Keratinocyte (primary cell): Measurements from ENCODE around the gene GHRH. TPM values are rescaled to one million over a fixed set of nuclear protein-coding genes. Genes with fewer than 3 reads are reported as not detected.

Experiments
- DNase-seq: peaks from one replicate; pipeline ENCODE4 v3.0.0-alpha.2; 2011; ENCODE audit warnings: low read depth, missing footprints, low spot score
- FAIRE-seq: peaks from 2 replicates; lab custom pipeline; 2011; peaks lifted over from hg19 to GRCh38; lab: Jason Lieb, UNC
- H2AFZ ChIP-seq: 2 replicates; pipeline ENCODE4 v1.6.0; 2012; ENCODE audit warnings: low read length, control low read depth, inconsistent platforms; ENCODE audit not compliant: control insufficient read depth
- H3K27ac ChIP-seq: 2 replicates; pipeline ENCODE4 v1.5.1; 2011; ENCODE audit warnings: low read length; ENCODE audit not compliant: control insufficient read depth, insufficient read depth
- H3K27me3 ChIP-seq: 3 replicates; pipeline ENCODE4 v1.6.0; 2011; ENCODE audit warnings: low read length; ENCODE audit not compliant: control insufficient read depth, insufficient read depth; ENCODE audit errors: extremely low read depth
- H3K36me3 ChIP-seq, 2 experiments: 2 replicates in 1 of 2; 3 replicates in 1 of 2; pipeline ENCODE4 v1.5.1; 2011; ENCODE audit warnings: low read length in 2 of 2, mild to moderate bottlenecking in 1 of 2; ENCODE audit not compliant: control insufficient read depth in 2 of 2, insufficient read depth in 2 of 2; ENCODE audit errors: extremely low read depth in 1 of 2
- H3K4me1 ChIP-seq: 3 replicates; pipeline ENCODE4 v1.5.1; 2011; ENCODE audit warnings: low read length; ENCODE audit not compliant: control insufficient read depth, insufficient read depth; ENCODE audit errors: extremely low read depth
- H3K4me2 ChIP-seq: 3 replicates; pipeline ENCODE4 v1.6.0; 2011; ENCODE audit warnings: low read depth, low read length; ENCODE audit not compliant: control insufficient read depth, insufficient read depth; ENCODE audit errors: extremely low read depth
- H3K4me3 ChIP-seq, 3 experiments: fragments of 200-600 bp in 1 of 3; sonication (generic) in 1 of 3; 2 replicates in 2 of 3; 3 replicates in 1 of 3; pipeline ENCODE4 v1.5.1; 2011 to 2016; ENCODE audit warnings: low read length in 3 of 3, mild to moderate bottlenecking in 3 of 3, control low read depth in 2 of 3, inconsistent platforms in 1 of 3, low read depth in 1 of 3, mixed read lengths in 1 of 3, mixed run types in 1 of 3, moderate library complexity in 1 of 3; ENCODE audit not compliant: control insufficient read depth in 2 of 3, insufficient read depth in 2 of 3; ENCODE audit errors: extremely low read depth in 1 of 3
- H3K79me2 ChIP-seq: 2 replicates; pipeline ENCODE4 v1.6.0; 2012; ENCODE audit warnings: low read length; ENCODE audit not compliant: control insufficient read depth, insufficient read depth
- H3K9ac ChIP-seq: 3 replicates; pipeline ENCODE4 v1.6.0; 2011; ENCODE audit warnings: low read length; ENCODE audit not compliant: control insufficient read depth, insufficient read depth; ENCODE audit errors: extremely low read depth
- H3K9me1 ChIP-seq: 3 replicates; pipeline ENCODE4 v1.6.0; 2011; ENCODE audit warnings: low read length; ENCODE audit not compliant: control insufficient read depth, insufficient read depth; ENCODE audit errors: extremely low read depth
- H3K9me3 ChIP-seq: 2 replicates; pipeline ENCODE4 v1.5.1; 2012; ENCODE audit warnings: low read depth, low read length; ENCODE audit not compliant: control insufficient read depth
- H4K20me1 ChIP-seq: 3 replicates; pipeline ENCODE4 v1.6.0; 2011; ENCODE audit warnings: low read length; ENCODE audit not compliant: control insufficient read depth, insufficient read depth; ENCODE audit errors: extremely low read depth
- EZH2 ChIP-seq: IDR thresholded peaks from one replicate; pipeline ENCODE4 v1.6.1; 2012; ENCODE audit warnings: inconsistent platforms, mild to moderate bottlenecking, low read length, moderate library complexity
- dilution Hi-C: fragments of 300-500 bp; cut with MboI; formaldehyde crosslinking; loops from one replicate; pipeline ENCODE4 v1.7.0; 2020; ENCODE audit warnings: low sequenced_read_pairs; ENCODE audit not compliant: extremely low pct_ligation_motif_present
- polyA plus RNA-seq, 5 experiments: library from polyadenylated mRNA; depleted of rRNA in 3 of 5; stranded (reverse) in 3 of 5; stranded (forward) in 1 of 5; unstranded in 1 of 5; fragments of >200 nt; gene quantifications; 1 replicate in 1 of 5; 2 replicates in 3 of 5; 3 replicates in 1 of 5; pipeline versions ENCODE4 v1.2.1 to v1.2.3, GENCODE V29; 2011 to 2012; ENCODE audit warnings: missing spikeins in 2 of 5, low read depth in 1 of 5, low replicate concordance in 1 of 5
- TF ChIP-seq, protein P1 (sequence below), 3 experiments: IDR thresholded peaks in 1 of 3; conservative IDR thresholded peaks in 1 of 3; optimal IDR thresholded peaks in 1 of 3; 2 replicates in 2 of 3; 3 replicates in 1 of 3; pipeline versions ENCODE3 to v1.5.1; 2011; ENCODE audit warnings: low read length in 3 of 3, mild to moderate bottlenecking in 3 of 3, moderate library complexity in 2 of 3, control low read depth in 1 of 3, inconsistent platforms in 1 of 3; ENCODE audit not compliant: insufficient read depth in 2 of 3; ENCODE audit errors: extremely low read depth in 1 of 3

Gene GHRH
- polyA plus RNA-seq, 1 donor (not counting 4 experiments of a cell fraction or from before 2014, with no cell fraction given), result not detected

- H2AFZ ChIP-seq, result no peak overlapping the region
Observed at GRCh38 chr20:37205130-37205529, 56.5 kb downstream of the GHRH start.

DNA sequence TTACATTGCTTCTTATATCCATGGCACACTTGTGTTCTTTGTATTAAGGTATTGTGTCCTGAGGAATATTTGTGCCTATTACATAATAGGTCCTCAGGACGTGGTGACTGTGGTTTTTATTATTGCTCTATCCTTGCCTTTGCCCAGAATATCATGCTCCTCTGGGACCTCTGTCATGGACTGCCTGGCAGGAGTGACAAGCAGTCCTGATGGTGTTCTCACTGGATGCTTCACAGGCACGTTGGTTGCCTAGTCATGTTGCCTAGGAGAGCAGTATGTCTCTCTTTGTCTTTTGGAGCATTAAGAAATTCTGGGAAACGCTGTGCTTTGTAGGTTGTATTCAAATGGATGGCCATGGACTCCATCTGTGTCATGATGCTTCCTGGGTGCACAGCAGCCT, 57.6 kb downstream of the GHRH start:
- Histone ChIP-seq H4K20me1 (peaks cover 5% of the 10 kb centered on the region), H3K36me3 (peaks cover 33 to 40% of the 10 kb centered on the region in 2 experiments)
- DNase-seq, result no peak

More at GRCh38 chr20:37205130-37205529, 56.5 kb downstream of the GHRH start:
- Histone ChIP-seq H3K4me2 (no peak overlapping the region), H3K27me3 (no peaks in the 10 kb centered on the region), H3K79me2 (peaks cover 15% of the 10 kb centered on the region), H3K27ac (no peak overlapping the region), H3K4me3 (no peak overlapping the region), H3K36me3 (peaks cover 32 to 38% of the 10 kb centered on the region in 2 experiments), H4K20me1 (peaks cover 2% of the 10 kb centered on the region), H3K9me3 (no peaks in the 10 kb centered on the region), H3K9me1 (no peaks in the 10 kb centered on the region), H3K4me1 (peaks cover 27% of the 10 kb centered on the region), H3K9ac (no peak overlapping the region)
- dilution Hi-C loops, result no loop called here
- DNase-seq, result no peak
- TF ChIP-seq, protein P1, sequence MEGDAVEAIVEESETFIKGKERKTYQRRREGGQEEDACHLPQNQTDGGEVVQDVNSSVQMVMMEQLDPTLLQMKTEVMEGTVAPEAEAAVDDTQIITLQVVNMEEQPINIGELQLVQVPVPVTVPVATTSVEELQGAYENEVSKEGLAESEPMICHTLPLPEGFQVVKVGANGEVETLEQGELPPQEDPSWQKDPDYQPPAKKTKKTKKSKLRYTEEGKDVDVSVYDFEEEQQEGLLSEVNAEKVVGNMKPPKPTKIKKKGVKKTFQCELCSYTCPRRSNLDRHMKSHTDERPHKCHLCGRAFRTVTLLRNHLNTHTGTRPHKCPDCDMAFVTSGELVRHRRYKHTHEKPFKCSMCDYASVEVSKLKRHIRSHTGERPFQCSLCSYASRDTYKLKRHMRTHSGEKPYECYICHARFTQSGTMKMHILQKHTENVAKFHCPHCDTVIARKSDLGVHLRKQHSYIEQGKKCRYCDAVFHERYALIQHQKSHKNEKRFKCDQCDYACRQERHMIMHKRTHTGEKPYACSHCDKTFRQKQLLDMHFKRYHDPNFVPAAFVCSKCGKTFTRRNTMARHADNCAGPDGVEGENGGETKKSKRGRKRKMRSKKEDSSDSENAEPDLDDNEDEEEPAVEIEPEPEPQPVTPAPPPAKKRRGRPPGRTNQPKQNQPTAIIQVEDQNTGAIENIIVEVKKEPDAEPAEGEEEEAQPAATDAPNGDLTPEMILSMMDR (optimal IDR thresholded peaks at IDR 0.05 in 1 of 3, IDR thresholded peaks at IDR 0.05 in 1 of 3, conservative IDR thresholded peaks at IDR 0.05 in 1 of 3; ENCODE audit: extremely low read depth in 1 of 3, insufficient read depth in 2 of 3, low read length in 3 of 3), result no peak
- no peak for TF ChIP-seq EZH2
- no peak for FAIRE-seq

More for the DNA sequence above, 57.6 kb downstream of the GHRH start:
- peaks cover 17% of the 10 kb centered on the region for H3K4me1 ChIP-seq
- no peaks in the 10 kb centered on the region for H3K27me3 ChIP-seq
- H3K4me2 ChIP-seq, result no peak overlapping the region
- no peak overlapping the region for H3K4me3 ChIP-seq
- peaks cover 20% of the 10 kb centered on the region for H3K79me2 ChIP-seq
- H3K9me3 ChIP-seq, result no peaks in the 10 kb centered on the region
- dilution Hi-C loops, result loop anchor here (5.0 kb wide), 1 partner anchor 53 kb away; no protein-coding TSS in a partner anchor
- H3K9me1 ChIP-seq, result no peaks in the 10 kb centered on the region
- no peak for FAIRE-seq
- TF ChIP-seq, protein P1 (optimal IDR thresholded peaks at IDR 0.05 in 1 of 3, IDR thresholded peaks at IDR 0.05 in 1 of 3, conservative IDR thresholded peaks at IDR 0.05 in 1 of 3; ENCODE audit: extremely low read depth in 1 of 3, insufficient read depth in 2 of 3, low read length in 3 of 3), result no peak
- no peak for TF ChIP-seq EZH2
- H3K27ac ChIP-seq, result no peak overlapping the region
- no peak overlapping the region for H3K9ac ChIP-seq
- no peak overlapping the region for H2AFZ ChIP-seq
